Measurements from ENCODE around the gene PHACTR1. TPM values are rescaled to one million over a fixed set of nuclear protein-coding genes. Genes with fewer than 3 reads are reported as not detected.

PHACTR1 gene
- polyA plus RNA-seq, 3 donors = 6.1 to 26.9 (median 7.6) TPM

DNA sequence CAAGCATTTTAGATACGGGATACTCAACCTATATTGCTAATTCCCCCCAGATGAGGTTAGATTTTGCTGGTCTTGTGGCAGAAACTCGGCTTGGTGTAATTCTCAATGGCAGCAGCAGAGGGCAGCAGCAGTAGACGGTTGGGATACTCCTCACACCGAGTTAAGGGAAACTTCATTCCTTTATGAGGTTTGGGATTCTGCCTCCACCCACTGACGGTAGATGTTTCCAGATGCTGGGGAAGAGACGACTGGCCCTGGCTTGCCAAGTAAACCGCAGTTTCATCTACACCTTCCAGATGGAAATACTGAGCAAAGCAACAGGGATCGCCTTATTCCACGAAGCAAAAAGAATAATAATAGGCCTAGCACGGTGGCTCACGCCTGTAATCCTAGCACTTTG is 620.0 kb downstream of the PHACTR1 start:
- peaks cover 0 to 1% (median 0%) of the 10 kb centered on the region in 3 donors for H3K27me3 Mint-ChIP-seq (ENCODE audit: low read depth in 3 of 3)
- peak; percentile 55 to 68 (median 66) for DNase-seq
- Histone ChIP-seq H3K9ac (ENCODE audit: insufficient read depth, low read length, poor library complexity, severe bottlenecking) (no peak overlapping the region), H2AFZ (ENCODE audit: insufficient read depth, low read depth, low read length, poor library complexity, severe bottlenecking) (no peak overlapping the region), H3K9me3 (replicated peaks in 1 of 2; ENCODE audit: control insufficient read depth in 1 of 2, insufficient read depth in 1 of 2, low read length in 2 of 2) (peaks cover 0 to 2% of the 10 kb centered on the region in 2 donors), H4K20me1 (ENCODE audit: insufficient read depth, low read length) (no peaks in the 10 kb centered on the region), H3K27ac (ENCODE audit: low read depth in 1 of 2, low read length in 2 of 2) (no peak overlapping the region), H3K4me2 (replicated peaks; ENCODE audit: extremely low read depth, low read length, poor library complexity, severe bottlenecking) (no peak overlapping the region), H3K27me3 (ENCODE audit: control insufficient read depth in 2 of 2, insufficient read depth in 2 of 2, low read length in 2 of 2) (no peaks in the 10 kb centered on the region), H3K4me3 (replicated peaks in 1 of 3; ENCODE audit: low read depth in 2 of 3, low read length in 3 of 3) (no peak overlapping the region), H3K4me1 (ENCODE audit: control insufficient read depth in 1 of 2, insufficient read depth in 2 of 2, low read length in 2 of 2) (peaks cover 37 to 43% of the 10 kb centered on the region in 2 donors), H3K36me3 (replicated peaks in 1 of 2; ENCODE audit: control insufficient read depth in 1 of 2, insufficient read depth in 2 of 2, low read length in 2 of 2) (no peaks in the 10 kb centered on the region), H3K79me2 (ENCODE audit: insufficient read depth, low read length) (no peaks in the 10 kb centered on the region)
- peak overlapping the region in 3 of 7 donors; percentile 31 to 73 (median 35) for H3K27ac Mint-ChIP-seq
- no peaks in the 10 kb centered on the region for H3K36me3 Mint-ChIP-seq
- WGBS (ENCODE audit: insufficient coverage) = 47% methylated on average over 8 of the region's 11 CpGs
- intact Hi-C loops (cut with micrococcal nuclease) = loop anchor here (5.0 to 10.0 kb wide), 7 partner anchors 61 to 422 kb away; partner anchors contain the start of gene SIRT5 (in 1 of the 2)
- peaks cover 0 to 4% (median 0%) of the 10 kb centered on the region in 7 donors for H3K9me3 Mint-ChIP-seq
- H3K4me3 Mint-ChIP-seq = no peak overlapping the region
- TF ChIP-seq, protein P1, sequence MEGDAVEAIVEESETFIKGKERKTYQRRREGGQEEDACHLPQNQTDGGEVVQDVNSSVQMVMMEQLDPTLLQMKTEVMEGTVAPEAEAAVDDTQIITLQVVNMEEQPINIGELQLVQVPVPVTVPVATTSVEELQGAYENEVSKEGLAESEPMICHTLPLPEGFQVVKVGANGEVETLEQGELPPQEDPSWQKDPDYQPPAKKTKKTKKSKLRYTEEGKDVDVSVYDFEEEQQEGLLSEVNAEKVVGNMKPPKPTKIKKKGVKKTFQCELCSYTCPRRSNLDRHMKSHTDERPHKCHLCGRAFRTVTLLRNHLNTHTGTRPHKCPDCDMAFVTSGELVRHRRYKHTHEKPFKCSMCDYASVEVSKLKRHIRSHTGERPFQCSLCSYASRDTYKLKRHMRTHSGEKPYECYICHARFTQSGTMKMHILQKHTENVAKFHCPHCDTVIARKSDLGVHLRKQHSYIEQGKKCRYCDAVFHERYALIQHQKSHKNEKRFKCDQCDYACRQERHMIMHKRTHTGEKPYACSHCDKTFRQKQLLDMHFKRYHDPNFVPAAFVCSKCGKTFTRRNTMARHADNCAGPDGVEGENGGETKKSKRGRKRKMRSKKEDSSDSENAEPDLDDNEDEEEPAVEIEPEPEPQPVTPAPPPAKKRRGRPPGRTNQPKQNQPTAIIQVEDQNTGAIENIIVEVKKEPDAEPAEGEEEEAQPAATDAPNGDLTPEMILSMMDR (IDR thresholded peaks at IDR 0.05) = peak; percentile 94
- peaks cover 42% of the 10 kb centered on the region for H3K4me1 Mint-ChIP-seq

GRCh38 chr6:13338038-13338437 is 621.5 kb downstream of the PHACTR1 start:
- Histone ChIP-seq H3K27me3 (ENCODE audit: control insufficient read depth in 2 of 2, insufficient read depth in 2 of 2, low read length in 2 of 2) (no peaks in the 10 kb centered on the region), H2AFZ (ENCODE audit: insufficient read depth, low read depth, low read length, poor library complexity, severe bottlenecking) (peak overlapping the region; percentile 81), H3K9ac (ENCODE audit: insufficient read depth, low read length, poor library complexity, severe bottlenecking) (peak overlapping the region; percentile 36), H3K4me2 (replicated peaks; ENCODE audit: extremely low read depth, low read length, poor library complexity, severe bottlenecking) (peak overlapping the region; percentile 74), H4K20me1 (ENCODE audit: insufficient read depth, low read length) (no peaks in the 10 kb centered on the region), H3K4me1 (ENCODE audit: control insufficient read depth in 1 of 2, insufficient read depth in 2 of 2, low read length in 2 of 2) (peaks cover 37 to 43% of the 10 kb centered on the region in 2 donors), H3K4me3 (replicated peaks in 1 of 3; ENCODE audit: low read depth in 2 of 3, low read length in 3 of 3) (peak overlapping the region; percentile 33 to 70 (median 57)), H3K79me2 (ENCODE audit: insufficient read depth, low read length) (no peaks in the 10 kb centered on the region), H3K9me3 (replicated peaks in 1 of 2; ENCODE audit: control insufficient read depth in 1 of 2, insufficient read depth in 1 of 2, low read length in 2 of 2) (peaks cover 0 to 4% of the 10 kb centered on the region in 2 donors), H3K27ac (ENCODE audit: low read depth in 1 of 2, low read length in 2 of 2) (peak overlapping the region; percentile 76 to 88), H3K36me3 (replicated peaks in 1 of 2; ENCODE audit: control insufficient read depth in 1 of 2, insufficient read depth in 2 of 2, low read length in 2 of 2) (no peaks in the 10 kb centered on the region)
- no peaks in the 10 kb centered on the region for H3K36me3 Mint-ChIP-seq
- peak; percentile 44 to 71 (median 61) for DNase-seq
- peaks cover 0 to 13% (median 6%) of the 10 kb centered on the region in 7 donors for H3K9me3 Mint-ChIP-seq
- intact Hi-C loops (cut with micrococcal nuclease) = loop anchor here (5.0 to 10.0 kb wide), 7 partner anchors 59 to 423 kb away; partner anchors contain the start of gene SIRT5 (in 1 of the 2)
- peak overlapping the region; percentile 71 to 88 for H3K4me3 Mint-ChIP-seq
- peak overlapping the region; percentile 94 to 98 (median 97) for H3K27ac Mint-ChIP-seq
- peaks cover 0 to 5% (median 0%) of the 10 kb centered on the region in 3 donors for H3K27me3 Mint-ChIP-seq (ENCODE audit: low read depth in 3 of 3)
- TF ChIP-seq, protein P1 (IDR thresholded peaks at IDR 0.05) = no peak
- WGBS (ENCODE audit: insufficient coverage) = no CpG with 5 or more reads among the region's 5 CpGs
- H3K4me1 Mint-ChIP-seq = peaks cover 42% of the 10 kb centered on the region

Small RNA genes within 50 kb of the gene (small RNA-seq; reads per million reads assigned to genes)
- gene RNU1-11P (ENCODE audit: insufficient read length, low read depth) = 36.9 reads per million, percentile 92 among the genes with 10 or more reads in this experiment

All from CD14-positive monocyte (primary cell).